NB4 (cell line): ENCODE results near the gene MRPL4.
"Not testable (repeated sequence)": the region's sequence is repeated elsewhere in the genome, so short reads cannot be mapped to it uniquely, and the experiment has no call there.

ENCODE experiments used
- DNase-seq: peaks from one replicate; pipeline ENCODE4 v3.0.0; 2010; ENCODE audit warnings: low read depth
- H3K4me3 ChIP-seq: one replicate; pipeline ENCODE4 v1.5.1; 2011; ENCODE audit warnings: mild to moderate bottlenecking, low read depth, low read length, moderate library complexity
- MYC ChIP-seq: IDR thresholded peaks from 2 replicates; pipeline ENCODE4 v1.6.1; 2011; ENCODE audit warnings: low read depth, low read length
- POLR2A ChIP-seq: IDR thresholded peaks from 2 replicates; pipeline ENCODE4 v1.6.1; 2011; ENCODE audit warnings: mild to moderate bottlenecking; ENCODE audit not compliant: insufficient read length; ENCODE audit errors: extremely low read depth
- TF ChIP-seq, protein P1 (sequence below): IDR thresholded peaks from one replicate; pipeline ENCODE4 v1.5.1; 2012; ENCODE audit warnings: low read depth, low read length
- TF ChIP-seq, protein P2 (sequence below): IDR thresholded peaks from 2 replicates; pipeline ENCODE4 v1.6.1; 2011; ENCODE audit warnings: low read depth, low read length

Gene MRPL4

DNA sequence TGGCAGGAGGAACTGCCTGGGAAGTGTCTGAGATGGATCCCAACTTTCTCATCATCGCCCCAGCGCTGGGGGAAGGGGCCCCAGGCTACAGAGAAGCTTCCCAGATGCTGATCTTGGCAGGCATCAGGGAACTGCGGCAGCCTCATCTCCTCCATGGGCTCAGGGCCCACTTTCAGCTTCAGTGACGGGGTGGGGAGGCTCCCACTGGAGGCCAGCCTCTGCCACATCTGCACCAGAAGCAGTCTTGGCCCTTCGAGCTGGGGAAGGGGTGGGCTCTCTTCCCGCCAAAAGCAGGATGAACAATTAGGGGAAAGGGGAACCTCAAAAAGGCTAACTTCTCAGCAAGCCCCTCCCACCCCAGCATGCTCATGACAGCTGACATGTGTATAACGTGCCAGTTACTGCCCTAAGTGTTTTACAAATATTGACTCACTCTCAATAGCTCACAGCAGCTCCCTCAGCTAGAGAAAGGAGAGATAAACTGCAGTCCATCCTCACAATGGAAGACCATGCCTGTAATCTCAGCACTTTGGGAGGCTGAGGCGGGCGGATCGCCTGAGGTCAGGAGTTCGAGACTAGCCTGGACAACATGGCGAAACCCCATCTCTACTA is 13.7 kb upstream of the MRPL4 start:
- TF ChIP-seq MYC (no peak), POLR2A (no peak)
- TF ChIP-seq, protein P1, sequence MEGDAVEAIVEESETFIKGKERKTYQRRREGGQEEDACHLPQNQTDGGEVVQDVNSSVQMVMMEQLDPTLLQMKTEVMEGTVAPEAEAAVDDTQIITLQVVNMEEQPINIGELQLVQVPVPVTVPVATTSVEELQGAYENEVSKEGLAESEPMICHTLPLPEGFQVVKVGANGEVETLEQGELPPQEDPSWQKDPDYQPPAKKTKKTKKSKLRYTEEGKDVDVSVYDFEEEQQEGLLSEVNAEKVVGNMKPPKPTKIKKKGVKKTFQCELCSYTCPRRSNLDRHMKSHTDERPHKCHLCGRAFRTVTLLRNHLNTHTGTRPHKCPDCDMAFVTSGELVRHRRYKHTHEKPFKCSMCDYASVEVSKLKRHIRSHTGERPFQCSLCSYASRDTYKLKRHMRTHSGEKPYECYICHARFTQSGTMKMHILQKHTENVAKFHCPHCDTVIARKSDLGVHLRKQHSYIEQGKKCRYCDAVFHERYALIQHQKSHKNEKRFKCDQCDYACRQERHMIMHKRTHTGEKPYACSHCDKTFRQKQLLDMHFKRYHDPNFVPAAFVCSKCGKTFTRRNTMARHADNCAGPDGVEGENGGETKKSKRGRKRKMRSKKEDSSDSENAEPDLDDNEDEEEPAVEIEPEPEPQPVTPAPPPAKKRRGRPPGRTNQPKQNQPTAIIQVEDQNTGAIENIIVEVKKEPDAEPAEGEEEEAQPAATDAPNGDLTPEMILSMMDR = no peak
- TF ChIP-seq, protein P2, sequence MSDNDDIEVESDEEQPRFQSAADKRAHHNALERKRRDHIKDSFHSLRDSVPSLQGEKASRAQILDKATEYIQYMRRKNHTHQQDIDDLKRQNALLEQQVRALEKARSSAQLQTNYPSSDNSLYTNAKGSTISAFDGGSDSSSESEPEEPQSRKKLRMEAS = peak; percentile 82
- peak; percentile 67 for DNase-seq
- no peak overlapping the region for H3K4me3 ChIP-seq

GRCh38 chr19:10241826-10242449 is 10.1 kb upstream of the MRPL4 start:
- not testable (repeated sequence) for H3K4me3 ChIP-seq, DNase-seq

GRCh38 chr19:10243606-10244005 is 8.4 kb upstream of the MRPL4 start:
- no peak for DNase-seq
- TF ChIP-seq POLR2A = no peak
- TF ChIP-seq, protein P2 = no peak
- no peak for TF ChIP-seq MYC
- H3K4me3 ChIP-seq = no peak overlapping the region

GRCh38 chr19:10245189-10245939 is 6.7 kb upstream of the MRPL4 start:
- TF ChIP-seq, protein P2 = no peak
- TF ChIP-seq POLR2A (no peak), MYC (no peak)
- TF ChIP-seq, protein P1 = no peak
- peak; percentile 63 for DNase-seq
- H3K4me3 ChIP-seq = no peak overlapping the region

- no peak for DNase-seq
- TF ChIP-seq, protein P1 = no peak
- TF ChIP-seq MYC (no peak), POLR2A (no peak)
- TF ChIP-seq, protein P2 = no peak
- no peak overlapping the region for H3K4me3 ChIP-seq
Measured at GRCh38 chr19:10246511-10246910, 5.5 kb upstream of the MRPL4 start.

DNA sequence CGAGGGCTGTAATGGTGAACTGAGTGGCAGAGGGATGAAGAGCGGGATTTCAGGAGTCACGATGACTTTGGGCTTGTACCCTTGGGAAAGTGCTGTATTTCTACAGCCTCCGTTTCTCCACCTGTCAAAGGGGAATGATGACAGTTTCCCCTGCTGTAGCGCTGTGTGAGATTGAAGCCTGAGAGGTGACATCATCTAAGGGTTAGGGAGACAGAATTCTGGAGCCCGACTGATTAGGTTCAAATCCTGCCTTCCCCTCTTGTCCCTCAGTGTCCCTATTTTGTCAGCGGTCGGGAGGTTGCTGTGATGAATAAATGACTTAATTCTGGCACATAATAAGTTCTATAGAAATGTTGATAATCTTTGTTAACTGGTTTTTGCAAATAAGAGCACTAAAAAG is 693 bp downstream of the MRPL4 start:
- no peak for DNase-seq
- TF ChIP-seq MYC = no peak
- TF ChIP-seq POLR2A = no peak
- TF ChIP-seq, protein P1 = no peak
- TF ChIP-seq, protein P2 = no peak
- peak overlapping the region; percentile 70 for H3K4me3 ChIP-seq

GRCh38 chr19:10254244-10254643 is 2.2 kb downstream of the MRPL4 start:
- no peak for TF ChIP-seq MYC
- TF ChIP-seq POLR2A = no peak
- TF ChIP-seq, protein P1 = no peak
- TF ChIP-seq, protein P2 = no peak
- H3K4me3 ChIP-seq = no peak overlapping the region
- no peak for DNase-seq
